Central memory CD4-positive, alpha-beta T cell (primary cell): Measurements from ENCODE around the gene LYPLAL1.

Source experiments
- DNase-seq: peaks from one replicate; pipeline ENCODE4 v3.0.0; 2022
- total RNA-seq, 3 experiments: gene quantifications; one replicate each; lab custom pipeline; 2026; lab: John Stamatoyannopoulos, UW

The LYPLAL1 gene
- total RNA-seq = 11.6 to 21.7 (median 13.3) reads per million in 3 experiments

GRCh38 chr1:219173758-219174459, at the start of gene LYPLAL1:
LYPLAL1 (plus strand) TSS chr1:219173878; CDS start chr1:219173891, 13 bp downstream.
- DNase-seq = peak; percentile 88

- DNase-seq = no peak
Observed at GRCh38 chr1:219124163-219124562, 49.5 kb upstream of the LYPLAL1 start.

- no peak for DNase-seq
Observed at GRCh38 chr1:219125342-219125741, 48.3 kb upstream of the LYPLAL1 start.

GRCh38 chr1:219126377-219126776, 47.3 kb upstream of the LYPLAL1 start:
- no peak for DNase-seq

- no peak for DNase-seq
Observed at GRCh38 chr1:219128957-219129356, 44.7 kb upstream of the LYPLAL1 start.

GRCh38 chr1:219130366-219130935, 43.2 kb upstream of the LYPLAL1 start:
- DNase-seq = no peak

GRCh38 chr1:219132939-219133338, 40.7 kb upstream of the LYPLAL1 start:
- no peak for DNase-seq

GRCh38 chr1:219138747-219139146, 34.9 kb upstream of the LYPLAL1 start:
- DNase-seq = no peak

- DNase-seq = no peak
Observed at GRCh38 chr1:219140303-219140877, 33.3 kb upstream of the LYPLAL1 start.

GRCh38 chr1:219143735-219144134, 29.9 kb upstream of the LYPLAL1 start:
- DNase-seq = no peak

GRCh38 chr1:219144658-219145315, 28.9 kb upstream of the LYPLAL1 start:
- no peak for DNase-seq

- DNase-seq = no peak
Observed at GRCh38 chr1:219147571-219148019, 26.1 kb upstream of the LYPLAL1 start.

- DNase-seq = no peak
Observed at GRCh38 chr1:219149009-219149577, 24.6 kb upstream of the LYPLAL1 start.

GRCh38 chr1:219149953-219150352, 23.7 kb upstream of the LYPLAL1 start:
- DNase-seq = no peak

GRCh38 chr1:219150913-219151312, 22.8 kb upstream of the LYPLAL1 start:
- no peak for DNase-seq

- no peak for DNase-seq
Observed at GRCh38 chr1:219151467-219151866, 22.2 kb upstream of the LYPLAL1 start.

- DNase-seq = no peak
Observed at GRCh38 chr1:219152751-219153150, 20.9 kb upstream of the LYPLAL1 start.

GRCh38 chr1:219153723-219154122, 20.0 kb upstream of the LYPLAL1 start:
- DNase-seq = no peak

GRCh38 chr1:219155135-219155534, 18.5 kb upstream of the LYPLAL1 start:
- DNase-seq = no peak

- DNase-seq = no peak
Observed at GRCh38 chr1:219159946-219160645, 13.6 kb upstream of the LYPLAL1 start.

GRCh38 chr1:219160967-219161366, 12.7 kb upstream of the LYPLAL1 start:
- DNase-seq = no peak

GRCh38 chr1:219161371-219161770, 12.3 kb upstream of the LYPLAL1 start:
- no peak for DNase-seq
